ENCODE results near the gene LYPD6.

DNA sequence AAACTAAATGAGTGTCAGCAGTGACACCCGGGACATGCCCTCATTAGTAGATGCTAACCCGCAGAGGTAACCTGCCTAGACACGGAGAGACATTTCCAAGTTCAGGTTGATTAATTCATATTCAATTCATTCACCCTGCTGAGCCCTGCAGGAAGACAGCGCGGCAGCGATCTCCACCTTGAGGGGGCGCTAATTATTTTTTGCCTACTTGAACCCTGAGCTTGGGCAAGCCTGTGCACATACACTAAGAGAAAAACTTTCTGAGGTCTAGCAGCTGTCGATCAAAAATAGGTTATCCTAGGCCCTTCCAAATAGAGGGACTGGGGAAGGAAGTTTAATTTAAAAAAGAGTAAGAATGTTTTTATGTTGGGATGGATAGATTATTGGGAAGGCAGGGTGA lies 1.3 kb upstream of the LYPD6 start:
- TF ChIP-seq POLR2A (IDR thresholded peaks at IDR 0.05) (no peak), CTCF (IDR thresholded peaks at IDR 0.05) (peak in 2 of 12 donors; percentile 10 to 13)
